GM06990 (cell line): ENCODE data around the gene CSMD2.

Experiments used
- DNase-seq: peaks from one replicate; pipeline ENCODE4 v3.0.0-alpha.2; 2011; ENCODE audit not compliant: insufficient read length; ENCODE audit errors: extremely low read depth
- H3K27me3 ChIP-seq: replicated peaks from 2 replicates; pipeline ENCODE4 v1.6.0; 2011; ENCODE audit warnings: low read length; ENCODE audit not compliant: control insufficient read depth, insufficient read depth
- H3K36me3 ChIP-seq: 2 replicates; pipeline ENCODE4 v1.5.1; 2011; ENCODE audit warnings: low read length; ENCODE audit not compliant: control insufficient read depth, insufficient read depth
- H3K4me3 ChIP-seq: replicated peaks from 2 replicates; pipeline ENCODE4 v1.5.1; 2011; ENCODE audit warnings: low read depth, mild to moderate bottlenecking, control low read depth, low read length
- CTCF ChIP-seq: IDR thresholded peaks from 2 replicates; pipeline ENCODE4 v1.5.1; 2011; ENCODE audit warnings: low read length, control low read depth, mild to moderate bottlenecking, inconsistent platforms; ENCODE audit not compliant: insufficient read depth, poor library complexity, severe bottlenecking

Gene CSMD2

GRCh38 chr1:33709783-33710718, 455.0 kb downstream of the CSMD2 start:
- H3K27me3 ChIP-seq = peaks cover 1% of the 10 kb centered on the region; the same call in 1 of the 2 replicates
- TF ChIP-seq CTCF = no peak
- H3K4me3 ChIP-seq = no peak overlapping the region
- DNase-seq = no peak
- H3K36me3 ChIP-seq = no peaks in the 10 kb centered on the region

GRCh38 chr1:33709174-33709782, 455.8 kb downstream of the CSMD2 start:
- Histone ChIP-seq H3K36me3 (no peaks in the 10 kb centered on the region), H3K4me3 (no peak overlapping the region), H3K27me3 (peaks cover 1% of the 10 kb centered on the region; the same call in 1 of the 2 replicates)
- TF ChIP-seq CTCF = no peak
- no peak for DNase-seq

GRCh38 chr1:33706634-33707255, 458.3 kb downstream of the CSMD2 start:
- no peaks in the 10 kb centered on the region for H3K36me3 ChIP-seq
- DNase-seq = no peak
- TF ChIP-seq CTCF = no peak

GRCh38 chr1:33703464-33703863, 461.6 kb downstream of the CSMD2 start:
- no peak for DNase-seq
- H3K27me3 ChIP-seq = 0 out of 2 replicates have a peak, but pooled peaks cover 2% of the 10 kb centered on the region
- H3K36me3 ChIP-seq = no peaks in the 10 kb centered on the region
- TF ChIP-seq CTCF = no peak
- no peak overlapping the region for H3K4me3 ChIP-seq

More at GRCh38 chr1:33706634-33707255, 458.3 kb downstream of the CSMD2 start:
- no peak overlapping the region for H3K4me3 ChIP-seq
- peaks cover 1% of the 10 kb centered on the region; the same call in 1 of the 2 replicates for H3K27me3 ChIP-seq

- TF ChIP-seq CTCF = no peak
- H3K27me3 ChIP-seq = peaks cover 3% of the 10 kb centered on the region
Observed at GRCh38 chr1:33698361-33699035, 466.5 kb downstream of the CSMD2 start.

More at GRCh38 chr1:33698361-33699035, 466.5 kb downstream of the CSMD2 start:
- no peaks in the 10 kb centered on the region for H3K36me3 ChIP-seq
- no peak for DNase-seq
- no peak overlapping the region for H3K4me3 ChIP-seq
